B cell (primary cell): ENCODE results near the gene PEBP1. TPM values are rescaled to one million over a fixed set of nuclear protein-coding genes. Genes with fewer than 3 reads are reported as not detected.

Source experiments
- ATAC-seq: fragments of 200-7000 bp; cut with Tn5 transposase; one replicate; pipeline ENCODE4 v1.10.0; 2021; ENCODE audit warnings: low read depth, mild to moderate bottlenecking, moderate number of reproducible peaks, moderate library complexity
- CTCF ChIA-PET: fragments of 350-600 bp; sonication (Branson Sonifier 250); formaldehyde crosslinking; loops from one replicate; lab custom pipeline; 2021; ENCODE audit warnings: antibody characterized with exemption, inconsistent platforms; lab: Charles Lee
- POLR2A ChIA-PET: fragments of 350-600 bp; sonication (Branson Sonifier 250); formaldehyde crosslinking; loops from one replicate; lab custom pipeline; 2021; ENCODE audit warnings: antibody characterized with exemption; lab: Charles Lee
- DNase-seq: peaks from one replicate; pipeline ENCODE4 v3.0.0; 2013
- H2AFZ ChIP-seq: 2 replicates; pipeline ENCODE4 v1.6.1; 2012; ENCODE audit warnings: mild to moderate bottlenecking, low read depth, low read length; ENCODE audit not compliant: insufficient read depth, poor library complexity, severe bottlenecking
- H3K27ac ChIP-seq, 2 donors: 1 replicate in 1 of 2; 2 replicates in 1 of 2; pipeline ENCODE4 v1.5.1; 2012 to 2013; ENCODE audit warnings: low read length in 2 of 2, mild to moderate bottlenecking in 2 of 2, moderate library complexity in 1 of 2
- H3K27me3 ChIP-seq, 4 experiments: fragments of 200-600 bp in 1 of 4; sonication (generic) in 1 of 4; replicated peaks in 1 of 4; 1 replicate in 2 of 4; 2 replicates in 2 of 4; pipeline versions ENCODE4 v1.6.1 to v1.7.0; 2013 to 2016; ENCODE audit warnings: low read length in 3 of 4, mild to moderate bottlenecking in 2 of 4, mixed read lengths in 1 of 4, moderate library complexity in 1 of 4; ENCODE audit not compliant: insufficient read depth in 4 of 4, control insufficient read depth in 3 of 4; ENCODE audit errors: control extremely low read depth in 1 of 4
- H3K36me3 ChIP-seq, 2 experiments: replicated peaks in 1 of 2; 1 replicate in 1 of 2; 2 replicates in 1 of 2; pipeline versions ENCODE4 v1.6.1 to v1.7.1; 2013; ENCODE audit warnings: low read length in 1 of 2; ENCODE audit not compliant: insufficient read depth in 2 of 2, control insufficient read depth in 1 of 2; ENCODE audit errors: control extremely low read depth in 1 of 2, extremely low read depth in 1 of 2
- H3K4me1 ChIP-seq, 2 donors: fragments of 200-600 bp in 1 of 2; sonication (generic) in 1 of 2; 1 replicate in 1 of 2; 2 replicates in 1 of 2; pipeline versions ENCODE4 v1.5.1 to v1.6.1; 2013 to 2017; ENCODE audit warnings: low read length in 2 of 2; ENCODE audit not compliant: control insufficient read depth in 2 of 2, insufficient read depth in 2 of 2
- H3K4me2 ChIP-seq: replicated peaks from 2 replicates; pipeline ENCODE3; 2012; ENCODE audit warnings: mild to moderate bottlenecking, low read depth, low read length; ENCODE audit not compliant: poor library complexity, severe bottlenecking
- H3K4me3 ChIP-seq, 5 experiments: fragments of 200-600 bp in 1 of 5; sonication (generic) in 1 of 5; 1 replicate in 3 of 5; 2 replicates in 2 of 5; pipeline versions ENCODE4 v1.5.1 to v1.7.0; 2011 to 2016; ENCODE audit warnings: low read length in 4 of 5, mild to moderate bottlenecking in 4 of 5, low read depth in 2 of 5, control low read depth in 1 of 5, moderate library complexity in 1 of 5; ENCODE audit not compliant: insufficient read depth in 1 of 5; ENCODE audit errors: control extremely low read depth in 1 of 5, extremely low read depth in 1 of 5
- H3K79me2 ChIP-seq: fragments of 200-600 bp; sonication (generic); one replicate; pipeline ENCODE4 v1.6.0; 2016; ENCODE audit warnings: low read length; ENCODE audit not compliant: control insufficient read depth, insufficient read depth
- H3K9ac ChIP-seq: fragments of 200-600 bp; sonication (generic); 2 replicates; pipeline ENCODE4 v1.6.1; 2017; ENCODE audit warnings: mild to moderate bottlenecking, low read length, moderate library complexity
- H3K9me3 ChIP-seq, 3 donors: one replicate each; pipeline versions ENCODE4 v1.6.1 to v1.7.1; 2013; ENCODE audit warnings: low read length in 2 of 3; ENCODE audit not compliant: control insufficient read depth in 2 of 3, insufficient read depth in 1 of 3; ENCODE audit errors: control extremely low read depth in 1 of 3
- H4K20me1 ChIP-seq: 2 replicates; pipeline ENCODE4 v1.6.0; 2012; ENCODE audit warnings: mild to moderate bottlenecking, low read length; ENCODE audit not compliant: insufficient read depth, control insufficient read depth, poor library complexity, severe bottlenecking
- H3K27ac Mint-ChIP-seq: one replicate; pipeline ENCODE4 v1.8.0; 2021; ENCODE audit warnings: mixed read lengths
- H3K27me3 Mint-ChIP-seq: one replicate; pipeline ENCODE4 v1.8.0; 2021; ENCODE audit warnings: mixed read lengths
- H3K4me1 Mint-ChIP-seq: one replicate; pipeline ENCODE4 v1.8.0; 2021; ENCODE audit warnings: mixed read lengths
- H3K4me3 Mint-ChIP-seq: one replicate; pipeline ENCODE4 v1.8.0; 2021; ENCODE audit warnings: mixed read lengths
- H3K9me3 Mint-ChIP-seq: one replicate; pipeline ENCODE4 v1.8.0; 2022; ENCODE audit warnings: mixed read lengths; ENCODE audit not compliant: insufficient read depth
- CTCF ChIP-seq: fragments of 200-600 bp; IDR thresholded peaks from one replicate; pipeline ENCODE4 v1.8.0; 2022; ENCODE audit warnings: antibody characterized with exemption, mild to moderate bottlenecking
- EZH2 ChIP-seq: IDR thresholded peaks from 2 replicates; pipeline ENCODE4 v1.6.1; 2012; ENCODE audit warnings: borderline replicate concordance, low read depth, mild to moderate bottlenecking, moderate library complexity, low read length; ENCODE audit not compliant: insufficient read depth, poor library complexity, severe bottlenecking
- WGBS: methylation state at CpG from one replicate; pipeline ENCODE4 v1.1.5; 2013; ENCODE audit warnings: missing lambda C conversion rate; ENCODE audit not compliant: insufficient coverage; 5-methylcytosine and 5-hydroxymethylcytosine counted together
- intact Hi-C: fragments of 100-400 bp; cut with micrococcal nuclease; formaldehyde crosslinking; loops from one replicate; pipeline ENCODE4 v1.10.0; 2022
- polyA plus RNA-seq: library from polyadenylated mRNA; depleted of rRNA; stranded (reverse); fragments of >200 nt; gene quantifications from 2 replicates; pipeline ENCODE4 v1.2.3, GENCODE V29; 2012
- total RNA-seq, 2 donors: library from RNA; stranded (reverse); fragments of 120-200 nt in 1 of 2; gene quantifications; 1 replicate in 1 of 2; 2 replicates in 1 of 2; pipeline versions ENCODE4 v1.2.3 to v1.2.4, GENCODE V29; 2013 to 2022

PEBP1 gene
- total and polyA plus RNA-seq, 2 donors (not counting 1 experiment from before 2014, with no cell fraction given), result 76.6 to 106 TPM

- Histone ChIP-seq H3K36me3 (no peaks in the 10 kb centered on the region), H3K79me2 (no peaks in the 10 kb centered on the region), H3K27ac (no peak overlapping the region), H3K4me3 (no peak overlapping the region), H3K9me3 (no peaks in the 10 kb centered on the region), H4K20me1 (no peaks in the 10 kb centered on the region), H3K9ac (no peak overlapping the region), H3K4me2 (no peak overlapping the region), H3K4me1 (peaks cover 6 to 12% of the 10 kb centered on the region in 2 donors), H2AFZ (no peak overlapping the region), H3K27me3 (peaks cover 0 to 31% (median 5%) of the 10 kb centered on the region in 4 experiments)
- Mint-ChIP-seq H3K9me3 (no peaks in the 10 kb centered on the region), H3K27ac (no peak overlapping the region), H3K4me1 (peaks cover 10% of the 10 kb centered on the region), H3K4me3 (peak overlapping the region; percentile 19), H3K27me3 (peaks cover 21% of the 10 kb centered on the region)
- ChIA-PET POLR2A (no interaction called here), CTCF (no interaction called here)
- intact Hi-C loops, result no loop called here
- TF ChIP-seq EZH2, result no peak
- no peak for TF ChIP-seq CTCF
- DNase-seq (no peak), ATAC-seq (no peak)
- WGBS, result 93% methylated on average over 5 of the region's 6 CpGs
These were observed 33.9 kb upstream of the PEBP1 start for GRCh38 chr12:118102070-118102469.

- 54% methylated on average over 4 of the region's 5 CpGs for WGBS
- peak overlapping the region; percentile 69 for H3K9ac ChIP-seq
- DNase-seq, result no peak
- H3K4me1 ChIP-seq, result peaks cover 6 to 12% of the 10 kb centered on the region in 2 donors
- no peak for TF ChIP-seq CTCF
- TF ChIP-seq EZH2, result no peak
- H3K27me3 ChIP-seq, result peaks cover 0 to 31% (median 5%) of the 10 kb centered on the region in 4 experiments
- Mint-ChIP-seq H3K9me3 (no peaks in the 10 kb centered on the region), H3K27ac (no peak overlapping the region), H3K4me1 (peaks cover 10% of the 10 kb centered on the region), H3K4me3 (peak overlapping the region; percentile 94), H3K27me3 (peaks cover 22% of the 10 kb centered on the region)
- H3K27ac ChIP-seq, result no peak overlapping the region
- no peaks in the 10 kb centered on the region for H3K79me2 ChIP-seq
- intact Hi-C loops, result no loop called here
- no peaks in the 10 kb centered on the region for H3K36me3 ChIP-seq
- peak overlapping the region; percentile 70 for H2AFZ ChIP-seq
- ChIA-PET CTCF (no interaction called here), POLR2A (no interaction called here)
- ATAC-seq, result no peak
- H3K9me3 ChIP-seq, result no peaks in the 10 kb centered on the region
- H3K4me3 ChIP-seq, result peak overlapping the region in 1 of 5 experiments; percentile 61
- peak overlapping the region; percentile 92 for H3K4me2 ChIP-seq
- H4K20me1 ChIP-seq, result no peaks in the 10 kb centered on the region
These were observed 33.3 kb upstream of the PEBP1 start for GRCh38 chr12:118102609-118103008.
